Right atrium auricular region (tissue), 2 donors: ENCODE measurements around the gene E2F6. TPM values are rescaled to one million over a fixed set of nuclear protein-coding genes. Genes with fewer than 3 reads are reported as not detected.
"Not testable (repeated sequence)": the region's sequence is repeated elsewhere in the genome, so short reads cannot be mapped to it uniquely, and the experiment has no call there.

Source experiments
- DNase-seq: peaks from one replicate; pipeline ENCODE4 v3.0.0-alpha.2; 2019; ENCODE audit warnings: low spot score
- H3K27ac ChIP-seq, 2 donors: fragments of 200-600 bp; sonication (generic); 1 replicate in 1 of 2; 2 replicates in 1 of 2; pipeline ENCODE4 v1.5.1; 2016 to 2019
- H3K27me3 ChIP-seq, 2 donors: fragments of 200-600 bp; sonication (generic); one replicate each; pipeline versions ENCODE4 v1.5.1 to v1.6.0; 2017 to 2019
- H3K36me3 ChIP-seq: fragments of 200-600 bp; sonication (generic); one replicate; pipeline ENCODE4 v1.5.1; 2016
- H3K4me1 ChIP-seq, 2 donors: fragments of 200-600 bp; sonication (generic); one replicate each; pipeline versions ENCODE4 v1.5.1 to v1.6.0; 2017 to 2019
- H3K4me3 ChIP-seq, 2 donors: fragments of 200-600 bp; sonication (generic); 1 replicate in 1 of 2; 2 replicates in 1 of 2; pipeline ENCODE4 v1.5.1; 2017 to 2019; ENCODE audit warnings: mild to moderate bottlenecking in 1 of 2, moderate library complexity in 1 of 2
- H3K9me3 ChIP-seq, 2 donors: fragments of 200-600 bp; sonication (generic); one replicate each; pipeline ENCODE4 v1.5.1; 2019
- total RNA-seq, 2 donors: library from RNA; depleted of rRNA; stranded (reverse); fragments of >200 nt; gene quantifications; one replicate each; pipeline ENCODE4 v1.1.0, GENCODE V29; 2016
- TF ChIP-seq, protein P1 (sequence below), 2 donors: fragments of 200-600 bp; sonication (generic); IDR thresholded peaks; one replicate each; pipeline ENCODE4 v1.5.1; 2019; ENCODE audit warnings: antibody characterized with exemption in 2 of 2

The E2F6 gene
- total RNA-seq, 2 donors from 2014 or later: 19.1 to 20.2 TPM

DNA sequence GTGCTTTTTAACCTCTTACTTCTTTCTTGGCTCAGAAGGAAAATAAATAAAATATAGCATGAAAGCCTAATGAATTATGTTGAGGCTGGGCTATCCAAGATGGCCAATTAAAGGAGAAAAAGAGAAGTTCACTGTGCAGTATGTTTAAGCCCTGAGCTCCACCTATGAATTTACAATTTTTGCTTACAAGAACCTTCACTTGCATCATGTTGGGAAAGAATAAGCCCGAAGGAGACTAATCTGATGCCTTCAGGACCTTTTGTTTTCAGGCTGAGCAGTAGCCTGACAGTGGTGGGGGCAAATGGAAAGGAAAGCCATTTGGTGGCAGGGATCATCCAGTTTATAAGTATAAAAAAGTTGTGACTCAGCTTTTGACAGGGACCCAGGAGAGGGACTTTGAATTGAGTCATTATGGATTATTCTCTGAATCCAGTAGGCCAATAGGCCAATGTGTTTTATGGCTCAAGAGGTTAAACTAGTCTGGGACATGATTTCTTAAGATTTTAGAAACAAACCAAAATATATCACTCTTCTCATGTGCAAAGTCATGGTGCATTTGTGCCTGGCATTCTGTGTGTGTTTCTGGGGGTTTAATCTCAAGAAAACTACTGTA, 56.9 kb downstream of the E2F6 start:
- no peak for DNase-seq
- H3K27ac ChIP-seq: no peak overlapping the region
- H3K4me3 ChIP-seq: no peak overlapping the region
- no peaks in the 10 kb centered on the region for H3K36me3 ChIP-seq
- TF ChIP-seq, protein P1, sequence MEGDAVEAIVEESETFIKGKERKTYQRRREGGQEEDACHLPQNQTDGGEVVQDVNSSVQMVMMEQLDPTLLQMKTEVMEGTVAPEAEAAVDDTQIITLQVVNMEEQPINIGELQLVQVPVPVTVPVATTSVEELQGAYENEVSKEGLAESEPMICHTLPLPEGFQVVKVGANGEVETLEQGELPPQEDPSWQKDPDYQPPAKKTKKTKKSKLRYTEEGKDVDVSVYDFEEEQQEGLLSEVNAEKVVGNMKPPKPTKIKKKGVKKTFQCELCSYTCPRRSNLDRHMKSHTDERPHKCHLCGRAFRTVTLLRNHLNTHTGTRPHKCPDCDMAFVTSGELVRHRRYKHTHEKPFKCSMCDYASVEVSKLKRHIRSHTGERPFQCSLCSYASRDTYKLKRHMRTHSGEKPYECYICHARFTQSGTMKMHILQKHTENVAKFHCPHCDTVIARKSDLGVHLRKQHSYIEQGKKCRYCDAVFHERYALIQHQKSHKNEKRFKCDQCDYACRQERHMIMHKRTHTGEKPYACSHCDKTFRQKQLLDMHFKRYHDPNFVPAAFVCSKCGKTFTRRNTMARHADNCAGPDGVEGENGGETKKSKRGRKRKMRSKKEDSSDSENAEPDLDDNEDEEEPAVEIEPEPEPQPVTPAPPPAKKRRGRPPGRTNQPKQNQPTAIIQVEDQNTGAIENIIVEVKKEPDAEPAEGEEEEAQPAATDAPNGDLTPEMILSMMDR (IDR thresholded peaks at IDR 0.05): no peak
- H3K27me3 ChIP-seq: no peaks in the 10 kb centered on the region
- H3K4me1 ChIP-seq: peaks cover 0 to 31% of the 10 kb centered on the region in 2 donors
- no peaks in the 10 kb centered on the region for H3K9me3 ChIP-seq

DNA sequence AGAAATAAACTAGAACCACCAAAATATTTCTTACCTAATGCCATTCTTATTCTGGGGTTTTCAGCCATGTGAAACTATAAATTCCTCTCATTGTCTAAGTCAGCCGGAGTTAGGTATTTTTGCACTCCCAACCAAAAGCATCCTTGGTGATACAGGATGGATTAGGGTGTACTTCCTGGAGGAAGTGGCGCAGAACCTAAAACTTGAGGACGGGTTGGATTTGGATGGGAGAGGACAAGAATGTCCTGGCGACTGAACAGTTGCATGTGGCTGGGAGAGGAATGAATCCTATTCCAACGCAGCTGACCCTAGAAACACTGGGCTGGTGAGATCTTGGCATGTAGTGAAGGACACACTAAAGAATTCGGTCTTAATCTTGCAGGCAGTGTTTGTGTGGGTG, 58.5 kb downstream of the E2F6 start:
- DNase-seq: no peak
- Histone ChIP-seq H3K9me3 (no peaks in the 10 kb centered on the region), H3K27me3 (no peaks in the 10 kb centered on the region), H3K27ac (peak overlapping the region; percentile 73 to 74), H3K36me3 (no peaks in the 10 kb centered on the region), H3K4me1 (peaks cover 0 to 32% of the 10 kb centered on the region in 2 donors), H3K4me3 (no peak overlapping the region)
- TF ChIP-seq, protein P1 (IDR thresholded peaks at IDR 0.05): no peak

DNA sequence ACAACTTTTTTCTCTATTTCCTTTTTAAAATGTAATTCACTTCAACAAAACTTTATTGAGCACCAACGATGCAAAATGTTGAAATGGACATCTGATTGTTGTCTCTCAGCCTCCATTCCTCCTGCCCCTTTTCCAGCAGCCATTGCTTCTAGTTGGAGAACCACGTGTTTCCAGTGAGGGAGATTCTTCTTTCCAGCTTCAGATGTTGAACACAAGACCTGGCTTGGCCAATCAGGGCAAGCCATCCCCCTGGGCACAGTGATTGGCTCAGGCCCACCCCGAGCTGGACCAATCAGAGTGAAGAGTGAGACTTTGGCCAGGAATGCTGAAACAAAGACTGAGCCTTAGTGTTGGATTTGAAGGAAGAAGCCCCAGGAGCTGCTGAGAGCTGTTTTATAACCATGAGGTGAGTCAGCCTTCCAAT, 59.0 kb downstream of the E2F6 start:
- TF ChIP-seq, protein P1 (IDR thresholded peaks at IDR 0.05): no peak
- DNase-seq: peak; percentile 76
- Histone ChIP-seq H3K27me3 (no peaks in the 10 kb centered on the region), H3K36me3 (no peaks in the 10 kb centered on the region), H3K9me3 (no peaks in the 10 kb centered on the region), H3K27ac (peak overlapping the region; percentile 73 to 74), H3K4me1 (peaks cover 0 to 29% of the 10 kb centered on the region in 2 donors), H3K4me3 (no peak overlapping the region)

DNA sequence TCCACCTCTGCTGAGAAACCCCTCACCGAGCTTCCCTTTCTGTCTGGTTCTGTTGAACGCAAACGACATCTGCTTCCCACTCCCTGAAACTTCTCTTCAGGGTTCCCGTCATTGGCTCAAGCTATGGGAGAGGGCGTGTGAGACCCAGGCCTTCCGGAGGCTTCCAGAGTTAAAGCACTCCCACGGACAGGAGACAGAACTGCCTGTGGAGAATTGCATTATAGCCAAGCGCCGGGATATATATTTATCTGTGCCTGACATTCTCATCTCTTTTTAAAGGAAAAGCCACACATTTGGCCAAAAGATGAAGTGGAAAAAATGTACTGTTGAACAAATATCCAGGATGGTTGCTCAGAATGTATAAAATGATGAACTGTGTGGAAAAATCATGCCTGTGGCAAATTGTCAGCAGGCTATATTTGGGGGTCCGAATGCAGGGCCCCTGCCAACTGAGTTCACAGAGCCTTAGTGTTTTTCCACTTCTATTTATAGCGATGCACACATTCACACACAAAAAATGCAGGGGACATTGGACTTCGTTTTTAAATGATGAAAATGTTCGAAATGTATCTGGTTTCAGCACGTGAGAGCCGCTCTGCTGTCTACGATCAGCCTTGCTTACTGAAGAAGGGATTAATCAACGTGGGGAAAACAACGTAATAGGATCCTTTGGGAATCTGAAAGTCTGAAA, 59.5 kb downstream of the E2F6 start:
- peaks cover 0 to 24% of the 10 kb centered on the region in 2 donors for H3K4me1 ChIP-seq
- TF ChIP-seq, protein P1 (IDR thresholded peaks at IDR 0.05): no peak
- no peaks in the 10 kb centered on the region for H3K27me3 ChIP-seq
- no peaks in the 10 kb centered on the region for H3K9me3 ChIP-seq
- peak overlapping the region; percentile 73 to 74 for H3K27ac ChIP-seq
- no peak overlapping the region for H3K4me3 ChIP-seq
- DNase-seq: no peak
- H3K36me3 ChIP-seq: no peaks in the 10 kb centered on the region

DNA sequence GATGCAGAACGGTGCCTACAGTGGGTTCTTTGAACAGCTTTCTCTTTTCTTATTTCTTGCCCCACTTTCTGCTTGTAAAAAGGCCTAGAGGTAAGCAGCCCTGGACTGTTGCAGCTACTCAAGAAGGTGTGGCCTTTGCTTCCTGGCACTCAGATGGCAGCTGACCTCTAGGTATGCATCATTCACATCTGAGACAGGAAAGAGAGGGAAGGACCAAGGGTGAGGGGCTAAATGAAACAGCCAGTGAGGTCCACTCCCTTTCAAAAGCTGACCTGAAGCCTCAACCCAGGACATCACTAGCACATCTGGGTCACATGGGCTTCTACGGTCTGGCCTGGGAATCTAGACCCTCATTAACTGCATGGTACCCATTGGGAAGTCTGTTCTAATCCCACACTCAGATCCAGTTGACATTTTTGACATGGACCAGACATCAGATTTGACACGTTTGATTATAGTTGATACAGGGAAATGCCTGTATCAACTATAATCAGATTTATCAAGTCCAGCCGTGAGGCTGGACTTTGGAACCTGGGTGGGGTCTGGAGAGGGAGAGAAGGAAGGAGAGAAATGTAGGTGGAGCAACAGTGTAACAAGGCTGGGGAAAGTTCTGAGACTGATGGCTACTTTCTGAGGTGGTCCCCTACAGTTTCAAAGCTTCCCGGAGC, 60.2 kb downstream of the E2F6 start:
- no peak overlapping the region for H3K4me3 ChIP-seq
- H3K4me1 ChIP-seq: peaks cover 0 to 19% of the 10 kb centered on the region in 2 donors
- H3K27ac ChIP-seq: peak overlapping the region; percentile 73 to 74
- TF ChIP-seq, protein P1 (IDR thresholded peaks at IDR 0.05): no peak
- no peaks in the 10 kb centered on the region for H3K27me3 ChIP-seq
- no peak for DNase-seq
- no peaks in the 10 kb centered on the region for H3K36me3 ChIP-seq
- no peaks in the 10 kb centered on the region for H3K9me3 ChIP-seq

DNA sequence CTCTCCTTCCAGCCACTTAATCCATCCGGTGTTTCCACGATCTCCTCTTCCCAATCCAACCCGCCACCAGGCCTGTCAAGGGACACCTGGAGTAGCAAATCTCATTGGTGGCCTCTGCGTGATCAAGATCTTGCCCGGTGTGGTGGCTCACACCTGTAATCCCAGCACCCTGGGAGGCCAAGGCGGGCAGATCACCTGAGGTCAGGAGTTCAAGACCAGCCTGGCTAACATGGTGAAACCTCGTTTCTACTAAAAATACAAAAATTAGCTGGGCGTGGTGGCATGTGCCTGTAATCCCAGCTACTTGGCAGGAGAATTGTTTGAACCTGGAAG, 60.9 kb downstream of the E2F6 start:
- Histone ChIP-seq H3K27ac (peak overlapping the region; percentile 74 to 85), H3K4me1 (peaks cover 0 to 19% of the 10 kb centered on the region in 2 donors)
- not testable (repeated sequence) for H3K9me3 ChIP-seq, H3K27me3 ChIP-seq, H3K36me3 ChIP-seq, DNase-seq, H3K4me3 ChIP-seq
